ENCODE data around the gene ZNF85.
"Not testable (repeated sequence)": the region's sequence is repeated elsewhere in the genome, so short reads cannot be mapped to it uniquely, and the experiment has no call there.

Gene ZNF85

GRCh38 chr19:20969898-20970297 lies 46.8 kb downstream of the ZNF85 start:
- no peak for DNase-seq (ENCODE audit: low read depth in 1 of 2, low spot score in 1 of 2)
- H3K4me3 ChIP-seq (replicated peaks; ENCODE audit: insufficient read depth, low read length): no peak overlapping the region
- H3K27me3 ChIP-seq (ENCODE audit: insufficient read depth, poor library complexity, severe bottlenecking): no peaks in the 10 kb centered on the region
- no peak for TF ChIP-seq POLR2AphosphoS5 (IDR thresholded peaks at IDR 0.05; ENCODE audit: low read depth)
- no peak overlapping the region for H3K27ac ChIP-seq (replicated peaks)

GRCh38 chr19:20992788-20993187 lies 69.7 kb downstream of the ZNF85 start:
- not testable (repeated sequence) for H3K4me3 ChIP-seq (replicated peaks; ENCODE audit: insufficient read depth, low read length); H3K27ac ChIP-seq (replicated peaks); DNase-seq (ENCODE audit: low read depth in 1 of 2, low spot score in 1 of 2)

GRCh38 chr19:20999731-21000352 lies 76.8 kb downstream of the ZNF85 start:
- TF ChIP-seq POLR2AphosphoS5 (IDR thresholded peaks at IDR 0.05; ENCODE audit: low read depth) (no peak), SPI1 (IDR thresholded peaks at IDR 0.05; ENCODE audit: borderline replicate concordance, low read depth) (no peak), CTCF (IDR thresholded peaks at IDR 0.05; ENCODE audit: insufficient read depth, low read length) (no peak), REST (IDR thresholded peaks at IDR 0.05; ENCODE audit: insufficient replicate concordance, low read depth) (no peak)
- H3K27ac ChIP-seq (replicated peaks): no peak overlapping the region
- no peak overlapping the region for H3K4me3 ChIP-seq (replicated peaks; ENCODE audit: insufficient read depth, low read length)
- H3K27me3 ChIP-seq (ENCODE audit: insufficient read depth, poor library complexity, severe bottlenecking): no peaks in the 10 kb centered on the region
- DNase-seq (ENCODE audit: low read depth in 1 of 2, low spot score in 1 of 2): no peak

More at GRCh38 chr19:20992788-20993187, 69.7 kb downstream of the ZNF85 start:
- H3K27me3 ChIP-seq (ENCODE audit: insufficient read depth, poor library complexity, severe bottlenecking): not testable (repeated sequence)

All from HL-60 (cell line).